H1 (cell line): ENCODE measurements around the gene EXOC6. TPM values are rescaled to one million over a fixed set of nuclear protein-coding genes. Genes with fewer than 3 reads are reported as not detected.

ENCODE experiments used
- CTCF ChIA-PET: fragments of 300-600 bp; sonication (Branson Sonifier 250); formaldehyde crosslinking; loops from one replicate; lab custom pipeline; 2021; ENCODE audit not compliant: partially characterized antibody; lab: Charles Lee
- POLR2A ChIA-PET: fragments of 300-600 bp; sonication (Branson Sonifier 250); formaldehyde crosslinking; loops from one replicate; lab custom pipeline; 2021; ENCODE audit warnings: inconsistent platforms; ENCODE audit not compliant: partially characterized antibody; lab: Charles Lee
- DNase-seq, 2 experiments: peaks; one replicate each; pipeline versions ENCODE4 v3.0.0 to v3.0.0-alpha.2; 2010 to 2022; ENCODE audit warnings: low spot score in 2 of 2, low read depth in 1 of 2, mixed read lengths in 1 of 2
- FAIRE-seq: peaks from 2 replicates; lab custom pipeline; 2011; peaks lifted over from hg19 to GRCh38; lab: Jason Lieb, UNC
- H2AFZ ChIP-seq: 2 replicates; pipeline ENCODE4 v1.8.1; 2012; ENCODE audit warnings: low read length, inconsistent platforms
- H2AK5ac ChIP-seq: 2 replicates; pipeline ENCODE4 v1.6.1; 2013; ENCODE audit warnings: low read depth, low read length
- H2BK120ac ChIP-seq: replicated peaks from 2 replicates; pipeline ENCODE3; 2013; ENCODE audit warnings: low read depth, low read length, inconsistent platforms
- H2BK12ac ChIP-seq: 2 replicates; pipeline ENCODE4 v1.6.1; 2013; ENCODE audit warnings: low read depth, low read length
- H2BK15ac ChIP-seq: 2 replicates; pipeline ENCODE4 v1.6.1; 2013; ENCODE audit warnings: low read length
- H2BK20ac ChIP-seq: 2 replicates; pipeline ENCODE4 v1.6.1; 2013; ENCODE audit warnings: low read length
- H2BK5ac ChIP-seq: 2 replicates; pipeline ENCODE4 v1.6.1; 2013; ENCODE audit warnings: low read depth, low read length
- H3K14ac ChIP-seq: 2 replicates; pipeline ENCODE4 v1.6.1; 2013; ENCODE audit warnings: inconsistent platforms; ENCODE audit not compliant: insufficient read length
- H3K18ac ChIP-seq: 2 replicates; pipeline ENCODE4 v1.6.1; 2013; ENCODE audit warnings: low read length; ENCODE audit errors: extremely low read depth
- H3K23ac ChIP-seq: 2 replicates; pipeline ENCODE4 v1.6.1; 2013; ENCODE audit warnings: inconsistent platforms; ENCODE audit not compliant: insufficient read length
- H3K23me2 ChIP-seq: 2 replicates; pipeline ENCODE4 v1.6.1; 2013; ENCODE audit warnings: low read depth, low read length
- H3K27ac ChIP-seq: 2 replicates; pipeline ENCODE4 v1.6.1; 2011; ENCODE audit warnings: low read depth, low read length, inconsistent platforms
- H3K27me3 ChIP-seq, 4 experiments: replicated peaks in 1 of 4; 1 replicate in 1 of 4; 2 replicates in 3 of 4; pipeline versions ENCODE4 v1.6.1 to v1.8.1; 2011 to 2013; ENCODE audit warnings: low read length in 3 of 4, mild to moderate bottlenecking in 3 of 4, inconsistent platforms in 2 of 4, mixed read lengths in 2 of 4, moderate library complexity in 1 of 4; ENCODE audit not compliant: control insufficient read depth in 3 of 4, insufficient read depth in 3 of 4; ENCODE audit errors: extremely low read depth in 1 of 4
- H3K36me3 ChIP-seq, 4 experiments: 2 replicates each; pipeline versions ENCODE4 v1.6.1 to v1.8.1; 2011 to 2013; ENCODE audit warnings: mild to moderate bottlenecking in 4 of 4, low read length in 3 of 4, moderate library complexity in 2 of 4, control low read depth in 1 of 4, inconsistent platforms in 1 of 4; ENCODE audit not compliant: insufficient read depth in 4 of 4, control insufficient read depth in 2 of 4
- H3K4ac ChIP-seq: replicated peaks from 2 replicates; pipeline ENCODE3; 2013; ENCODE audit warnings: low read length, low read depth, mixed read lengths, inconsistent platforms; ENCODE audit not compliant: insufficient read length
- H3K4me1 ChIP-seq, 4 experiments: replicated peaks in 1 of 4; 1 replicate in 1 of 4; 2 replicates in 3 of 4; pipeline versions ENCODE4 v1.6.1 to v1.8.1; 2011 to 2013; ENCODE audit warnings: low read length in 3 of 4, inconsistent platforms in 2 of 4, mixed read lengths in 1 of 4; ENCODE audit not compliant: insufficient read depth in 4 of 4, control insufficient read depth in 3 of 4
- H3K4me2 ChIP-seq, 2 experiments: 2 replicates each; pipeline versions ENCODE4 v1.6.1 to v1.8.1; 2011 to 2013; ENCODE audit warnings: low read depth in 2 of 2, low read length in 2 of 2, control low read depth in 1 of 2, inconsistent platforms in 1 of 2, mild to moderate bottlenecking in 1 of 2; ENCODE audit not compliant: insufficient read depth in 1 of 2
- H3K4me3 ChIP-seq, 4 experiments: fragments of 200-600, 300-600 bp in 1 of 4; sonication (generic), shearing (Covaris generic), sonication (Bioruptor Twin) in 1 of 4; 2 replicates each; pipeline versions ENCODE4 v1.5.1 to v1.8.1; 2011 to 2016; ENCODE audit warnings: low read length in 4 of 4, low read depth in 3 of 4, control low read depth in 2 of 4, inconsistent platforms in 2 of 4, mild to moderate bottlenecking in 2 of 4, mixed read lengths in 1 of 4, moderate library complexity in 1 of 4; ENCODE audit not compliant: insufficient read depth in 2 of 4; ENCODE audit errors: extremely low read depth in 1 of 4
- H3K56ac ChIP-seq: replicated peaks from 2 replicates; pipeline ENCODE3; 2013; ENCODE audit warnings: low read depth, mild to moderate bottlenecking, mixed read lengths, low read length, inconsistent platforms; ENCODE audit not compliant: insufficient read length
- H3K79me1 ChIP-seq: 2 replicates; pipeline ENCODE4 v1.6.1; 2013; ENCODE audit warnings: low read depth, low read length, control low read depth
- H3K79me2 ChIP-seq, 2 experiments: 2 replicates each; pipeline versions ENCODE4 v1.6.1 to v1.8.1; 2012 to 2013; ENCODE audit warnings: low read length in 2 of 2, mild to moderate bottlenecking in 2 of 2, inconsistent platforms in 1 of 2; ENCODE audit not compliant: insufficient read depth in 2 of 2, control insufficient read depth in 1 of 2
- H3K9ac ChIP-seq, 4 experiments: replicated peaks in 1 of 4; 1 replicate in 1 of 4; 2 replicates in 3 of 4; pipeline versions ENCODE4 v1.6.1 to v1.8.1; 2011 to 2013; ENCODE audit warnings: low read depth in 3 of 4, low read length in 3 of 4, control low read depth in 2 of 4, mild to moderate bottlenecking in 2 of 4, moderate library complexity in 2 of 4, inconsistent platforms in 1 of 4; ENCODE audit errors: extremely low read depth in 1 of 4
- H3K9me3 ChIP-seq, 2 experiments: 2 replicates each; pipeline versions ENCODE4 v1.6.1 to v1.8.1; 2012 to 2013; ENCODE audit warnings: mild to moderate bottlenecking in 2 of 2, moderate library complexity in 2 of 2, control low read depth in 1 of 2, inconsistent platforms in 1 of 2, low read depth in 1 of 2, low read length in 1 of 2, mixed read lengths in 1 of 2; ENCODE audit not compliant: insufficient read depth in 2 of 2
- H4K20me1 ChIP-seq, 2 experiments: replicated peaks in 1 of 2; 2 replicates each; pipeline versions ENCODE3 to v1.8.1; 2011 to 2013; ENCODE audit warnings: inconsistent platforms in 2 of 2, low read length in 2 of 2, mild to moderate bottlenecking in 1 of 2; ENCODE audit not compliant: insufficient read depth in 2 of 2, control insufficient read depth in 1 of 2
- H4K5ac ChIP-seq: 2 replicates; pipeline ENCODE4 v1.6.1; 2013; ENCODE audit warnings: low read length, low read depth, mixed read lengths, inconsistent platforms; ENCODE audit not compliant: insufficient read length
- H4K8ac ChIP-seq: 2 replicates; pipeline ENCODE4 v1.8.0; 2013; ENCODE audit warnings: mild to moderate bottlenecking, moderate library complexity, low read length, inconsistent platforms; ENCODE audit not compliant: insufficient read depth; ENCODE audit errors: extremely low read depth
- H4K91ac ChIP-seq: replicated peaks from 2 replicates; pipeline ENCODE3; 2013; ENCODE audit warnings: low read length, mixed read lengths, inconsistent platforms; ENCODE audit not compliant: insufficient read length
- RAD21 ChIP-seq, 2 experiments: IDR thresholded peaks in 1 of 2; conservative IDR thresholded peaks in 1 of 2; 2 replicates each; pipeline ENCODE4 v1.6.1; 2011; ENCODE audit warnings: low read depth in 2 of 2, low read length in 2 of 2, improper control_type of control experiment in 1 of 2, inconsistent platforms in 1 of 2, mild to moderate bottlenecking in 1 of 2, moderate library complexity in 1 of 2
- SIRT6 ChIP-seq: IDR thresholded peaks from one replicate; pipeline ENCODE4 v1.7.1; 2012; ENCODE audit warnings: low read length, inconsistent platforms
- TCF12 ChIP-seq: IDR thresholded peaks from 2 replicates; pipeline ENCODE4 v1.6.1; 2011; ENCODE audit warnings: low read depth, mild to moderate bottlenecking, low read length
- WGBS, 2 experiments: shearing (Covaris generic) in 1 of 2; methylation state at CpG; one replicate each; pipeline versions ENCODE4 v1.1.6 to v1.1.7; 2013 to 2015; ENCODE audit warnings: low lambda C conversion rate in 2 of 2, mixed read lengths in 2 of 2, inconsistent platforms in 1 of 2, low coverage in 1 of 2, missing lambda C conversion rate in 1 of 2; ENCODE audit not compliant: insufficient replicate concordance in 2 of 2, insufficient coverage in 1 of 2, insufficient read length in 1 of 2; ENCODE audit errors: extremely low coverage in 1 of 2, missing lambda C conversion rate in 1 of 2; 5-methylcytosine and 5-hydroxymethylcytosine counted together
- polyA plus RNA-seq, 7 experiments: library from polyadenylated mRNA; depleted of rRNA in 3 of 7; stranded (reverse) in 5 of 7; unstranded in 2 of 7; fragments of >200 nt in 5 of 7; fragments of 200-250 nt in 2 of 7; gene quantifications; 1 replicate in 5 of 7; 2 replicates in 1 of 7; 4 replicates in 1 of 7; pipeline versions ENCODE4 v1.2.1 to v1.2.3, GENCODE V29; 2011 to 2013; ENCODE audit warnings: missing spikeins in 2 of 7, mixed read lengths in 2 of 7
- total RNA-seq: library from RNA; stranded (reverse); fragmentation: NEBNext Ultra II Directional; extraction: Animal tissue kit (Norgen Biotek cat#: 25700); gene quantifications from 2 replicates; pipeline ENCODE4 v1.2.1, GENCODE V29; 2021
- TF ChIP-seq, protein P1 (sequence below): IDR thresholded peaks from 2 replicates; pipeline ENCODE4 v1.6.1; 2012; ENCODE audit warnings: low read length, inconsistent platforms

EXOC6 gene
- total and polyA plus RNA-seq, 2 of the 8 experiments (the other 6 are each of a cell fraction or from before 2014, with no cell fraction given) = 1.7 to 4.5 TPM

DNA sequence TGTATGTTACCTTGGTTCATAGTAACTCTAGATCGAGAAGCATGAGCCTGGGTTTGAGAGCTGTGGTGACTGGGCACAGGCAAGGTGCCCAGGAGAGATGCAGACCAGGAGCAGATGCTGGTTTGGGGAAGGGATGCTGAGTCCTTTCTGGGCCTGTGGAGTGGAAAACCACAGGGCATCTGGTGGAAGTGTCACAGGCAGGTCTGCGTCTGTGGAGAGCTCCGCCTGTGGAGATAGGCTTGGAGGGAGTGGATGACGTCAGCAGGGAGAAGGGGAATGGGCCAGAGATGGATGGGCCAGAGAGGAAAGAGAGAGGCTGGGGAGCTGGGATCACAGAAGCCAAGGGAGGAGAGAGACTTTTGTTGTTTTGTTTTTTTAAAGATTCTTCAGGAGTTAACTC is 240.1 kb downstream of the EXOC6 start:
- no peaks in the 10 kb centered on the region for H3K79me2 ChIP-seq
- peak overlapping the region; percentile 91; the same call in 1 of the 2 replicates for H3K18ac ChIP-seq
- no peaks in the 10 kb centered on the region for H3K79me1 ChIP-seq
- POLR2A ChIA-PET = no interaction called here
- H3K4ac ChIP-seq = peak overlapping the region; percentile 92
- H4K91ac ChIP-seq = peak overlapping the region; percentile 97
- H3K14ac ChIP-seq = no peak overlapping the region
- no peaks in the 10 kb centered on the region; a peak in 1 of 7 replicates for H3K27me3 ChIP-seq
- no peaks in the 10 kb centered on the region for H3K36me3 ChIP-seq
- no peaks in the 10 kb centered on the region for H4K20me1 ChIP-seq
- no peak overlapping the region for H3K27ac ChIP-seq
- H3K4me2 ChIP-seq = no peak overlapping the region
- H2AK5ac ChIP-seq = peak overlapping the region; percentile 70; the same call in 1 of the 2 replicates
- peak overlapping the region; percentile 100 for H2BK20ac ChIP-seq
- CTCF ChIA-PET = interaction anchor here (0.8 to 18.5 kb wide), 10 partner anchors 7 to 1254 kb away, joined by 3 to 363 read pairs (median 4); no protein-coding TSS in a partner anchor
- FAIRE-seq = no peak
- no peak for TF ChIP-seq TCF12
- TF ChIP-seq, protein P1, sequence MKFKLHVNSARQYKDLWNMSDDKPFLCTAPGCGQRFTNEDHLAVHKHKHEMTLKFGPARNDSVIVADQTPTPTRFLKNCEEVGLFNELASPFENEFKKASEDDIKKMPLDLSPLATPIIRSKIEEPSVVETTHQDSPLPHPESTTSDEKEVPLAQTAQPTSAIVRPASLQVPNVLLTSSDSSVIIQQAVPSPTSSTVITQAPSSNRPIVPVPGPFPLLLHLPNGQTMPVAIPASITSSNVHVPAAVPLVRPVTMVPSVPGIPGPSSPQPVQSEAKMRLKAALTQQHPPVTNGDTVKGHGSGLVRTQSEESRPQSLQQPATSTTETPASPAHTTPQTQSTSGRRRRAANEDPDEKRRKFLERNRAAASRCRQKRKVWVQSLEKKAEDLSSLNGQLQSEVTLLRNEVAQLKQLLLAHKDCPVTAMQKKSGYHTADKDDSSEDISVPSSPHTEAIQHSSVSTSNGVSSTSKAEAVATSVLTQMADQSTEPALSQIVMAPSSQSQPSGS = no peak
- no peak for TF ChIP-seq SIRT6
- no peak for TF ChIP-seq RAD21 (IDR thresholded peaks at IDR 0.05 in 1 of 2, conservative IDR thresholded peaks at IDR 0.05 in 1 of 2; ENCODE audit: low read depth in 2 of 2, low read length in 2 of 2)
- TF ChIP-seq, all 59 proteins: peak for 0
- Histone ChIP-seq H3K4me3 (no peak overlapping the region), H4K5ac (peak overlapping the region; percentile 59), H3K23ac (no peak overlapping the region), H3K23me2 (no peaks in the 10 kb centered on the region), H2BK120ac (peak overlapping the region; percentile 75), H2BK5ac (peak overlapping the region; percentile 77; the same call in 1 of the 2 replicates), H3K56ac (no peak overlapping the region), H2BK15ac (0 out of 2 replicates have a peak overlapping the region, but pooled peaks have one; percentile 95), H4K8ac (no peak overlapping the region), H2AFZ (no peak overlapping the region), H3K9ac (no peak overlapping the region), H3K9me3 (no peaks in the 10 kb centered on the region), H3K4me1 (peaks cover 2 to 5% (median 3%) of the 10 kb centered on the region in 4 experiments), H2BK12ac (peak overlapping the region; percentile 97)
- WGBS, 2 experiments = 87% methylated on average over 4 of the region's 4 CpGs; no CpG with 5 or more reads in 1 of the 2 experiments
- DNase-seq = no peak
